ENCODE measurements around the gene ABT1.
A peak's percentile ranks its signal among the peaks of the same experiment; 100 is the strongest.

The ABT1 gene

GRCh38 chr6:26553635-26554446 is 42.9 kb upstream of the ABT1 start:
- 0 out of 2 replicates have a peak, but pooled peaks cover 8% of the 10 kb centered on the region for H3K4me1 ChIP-seq (ENCODE audit: low read length)
- H3K27me3 ChIP-seq (replicated peaks; ENCODE audit: insufficient read depth, low read length): no peaks in the 10 kb centered on the region

GRCh38 chr6:26554447-26554696 is 42.4 kb upstream of the ABT1 start:
- Histone ChIP-seq H3K79me2 (ENCODE audit: low read length) (no peaks in the 10 kb centered on the region), H3K9me2 (replicated peaks; ENCODE audit: insufficient read depth, low read length) (no peaks in the 10 kb centered on the region), H3K4me1 (ENCODE audit: low read length) (0 out of 2 replicates have a peak, but pooled peaks cover 8% of the 10 kb centered on the region), H3K4me2 (ENCODE audit: low read depth, low read length) (peak overlapping the region; percentile 87), H3K27me3 (replicated peaks; ENCODE audit: insufficient read depth, low read length) (no peaks in the 10 kb centered on the region), H3K9ac (ENCODE audit: low read length) (peak overlapping the region; percentile 79), H3K9me3 (replicated peaks; ENCODE audit: insufficient read depth, low read length) (no peaks in the 10 kb centered on the region), H4K20me1 (ENCODE audit: insufficient read depth, low read length) (no peaks in the 10 kb centered on the region), H3F3A (ENCODE audit: insufficient read depth, low read length) (peaks cover 33% of the 10 kb centered on the region), H3K4me3 (ENCODE audit: low read length) (peak overlapping the region; percentile 85), H3K36me3 (replicated peaks; ENCODE audit: insufficient read depth, low read length) (no peaks in the 10 kb centered on the region), H3K27ac (ENCODE audit: low read length) (peak overlapping the region; percentile 90), H2AFZ (ENCODE audit: low read length) (peak overlapping the region; percentile 56)
- DNase-seq: no peak
- TF ChIP-seq EZH2 (optimal IDR thresholded peaks at IDR 0.05; ENCODE audit: low read depth, low read length) (no peak), EZH2phosphoT487 (IDR thresholded peaks at IDR 0.05; ENCODE audit: low read length) (no peak)
- TF ChIP-seq, protein P1, sequence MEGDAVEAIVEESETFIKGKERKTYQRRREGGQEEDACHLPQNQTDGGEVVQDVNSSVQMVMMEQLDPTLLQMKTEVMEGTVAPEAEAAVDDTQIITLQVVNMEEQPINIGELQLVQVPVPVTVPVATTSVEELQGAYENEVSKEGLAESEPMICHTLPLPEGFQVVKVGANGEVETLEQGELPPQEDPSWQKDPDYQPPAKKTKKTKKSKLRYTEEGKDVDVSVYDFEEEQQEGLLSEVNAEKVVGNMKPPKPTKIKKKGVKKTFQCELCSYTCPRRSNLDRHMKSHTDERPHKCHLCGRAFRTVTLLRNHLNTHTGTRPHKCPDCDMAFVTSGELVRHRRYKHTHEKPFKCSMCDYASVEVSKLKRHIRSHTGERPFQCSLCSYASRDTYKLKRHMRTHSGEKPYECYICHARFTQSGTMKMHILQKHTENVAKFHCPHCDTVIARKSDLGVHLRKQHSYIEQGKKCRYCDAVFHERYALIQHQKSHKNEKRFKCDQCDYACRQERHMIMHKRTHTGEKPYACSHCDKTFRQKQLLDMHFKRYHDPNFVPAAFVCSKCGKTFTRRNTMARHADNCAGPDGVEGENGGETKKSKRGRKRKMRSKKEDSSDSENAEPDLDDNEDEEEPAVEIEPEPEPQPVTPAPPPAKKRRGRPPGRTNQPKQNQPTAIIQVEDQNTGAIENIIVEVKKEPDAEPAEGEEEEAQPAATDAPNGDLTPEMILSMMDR (IDR thresholded peaks at IDR 0.05; ENCODE audit: low read length): no peak

More at GRCh38 chr6:26553635-26554446, 42.9 kb upstream of the ABT1 start:
- Histone ChIP-seq H3K9me3 (replicated peaks; ENCODE audit: insufficient read depth, low read length) (no peaks in the 10 kb centered on the region), H4K20me1 (ENCODE audit: insufficient read depth, low read length) (no peaks in the 10 kb centered on the region), H3K4me3 (ENCODE audit: low read length) (peak overlapping the region; percentile 85), H3K36me3 (replicated peaks; ENCODE audit: insufficient read depth, low read length) (no peaks in the 10 kb centered on the region), H2AFZ (ENCODE audit: low read length) (peak overlapping the region; percentile 56; the same call in 1 of the 2 replicates), H3F3A (ENCODE audit: insufficient read depth, low read length) (peaks cover 33% of the 10 kb centered on the region), H3K9me2 (replicated peaks; ENCODE audit: insufficient read depth, low read length) (no peaks in the 10 kb centered on the region), H3K79me2 (ENCODE audit: low read length) (no peaks in the 10 kb centered on the region), H3K4me2 (ENCODE audit: low read depth, low read length) (peak overlapping the region; percentile 87), H3K27ac (ENCODE audit: low read length) (peak overlapping the region; percentile 90), H3K9ac (ENCODE audit: low read length) (peak overlapping the region; percentile 79)
- TF ChIP-seq EZH2 (optimal IDR thresholded peaks at IDR 0.05; ENCODE audit: low read depth, low read length): no peak
- TF ChIP-seq, protein P1 (IDR thresholded peaks at IDR 0.05; ENCODE audit: low read length): no peak
- no peak for TF ChIP-seq EZH2phosphoT487 (IDR thresholded peaks at IDR 0.05; ENCODE audit: low read length)
- peak; percentile 85 for DNase-seq

- H3K4me1 ChIP-seq (ENCODE audit: low read length): 0 out of 2 replicates have a peak, but pooled peaks cover 8% of the 10 kb centered on the region
- no peaks in the 10 kb centered on the region for H3K36me3 ChIP-seq (replicated peaks; ENCODE audit: insufficient read depth, low read length)
- no peaks in the 10 kb centered on the region for H3K79me2 ChIP-seq (ENCODE audit: low read length)
- H3K4me3 ChIP-seq (ENCODE audit: low read length): peak overlapping the region; percentile 85
- no peaks in the 10 kb centered on the region for H3K9me2 ChIP-seq (replicated peaks; ENCODE audit: insufficient read depth, low read length)
- H3K27ac ChIP-seq (ENCODE audit: low read length): peak overlapping the region; percentile 90
- H3K27me3 ChIP-seq (replicated peaks; ENCODE audit: insufficient read depth, low read length): no peaks in the 10 kb centered on the region
- H3K4me2 ChIP-seq (ENCODE audit: low read depth, low read length): peak overlapping the region; percentile 87
- TF ChIP-seq, protein P1 (IDR thresholded peaks at IDR 0.05; ENCODE audit: low read length): no peak
- TF ChIP-seq EZH2phosphoT487 (IDR thresholded peaks at IDR 0.05; ENCODE audit: low read length): no peak
- no peak for TF ChIP-seq EZH2 (optimal IDR thresholded peaks at IDR 0.05; ENCODE audit: low read depth, low read length)
- peak overlapping the region; percentile 79 for H3K9ac ChIP-seq (ENCODE audit: low read length)
- H4K20me1 ChIP-seq (ENCODE audit: insufficient read depth, low read length): no peaks in the 10 kb centered on the region
- H2AFZ ChIP-seq (ENCODE audit: low read length): peak overlapping the region; percentile 56
- peak; percentile 89 for DNase-seq
- H3F3A ChIP-seq (ENCODE audit: insufficient read depth, low read length): peaks cover 33% of the 10 kb centered on the region
- no peaks in the 10 kb centered on the region for H3K9me3 ChIP-seq (replicated peaks; ENCODE audit: insufficient read depth, low read length)
Measured at GRCh38 chr6:26554697-26555504, 41.9 kb upstream of the ABT1 start.

Data from MM.1S (cell line).